PC-9 (cell line): ENCODE results near the gene NF2. TPM values are rescaled to one million over a fixed set of nuclear protein-coding genes. Genes with fewer than 3 reads are reported as not detected.
"Not testable (repeated sequence)": the region's sequence is repeated elsewhere in the genome, so short reads cannot be mapped to it uniquely, and the experiment has no call there.

Source experiments
- BruUV-seq: library from RNA; stranded (reverse); fragments of 400-500 nt; replicated peaks from 2 replicates; lab custom pipeline; 2021; lab: Mats Ljungman, UMichigan
- CTCF ChIA-PET: fragments of 300-600 bp; sonication (Branson Sonifier 250); formaldehyde crosslinking; loops from one replicate; lab custom pipeline; 2022; ENCODE audit warnings: antibody characterized with exemption; lab: Charles Lee
- POLR2A ChIA-PET: fragments of 300-600 bp; sonication (Branson Sonifier 250); formaldehyde crosslinking; loops from one replicate; lab custom pipeline; 2022; ENCODE audit warnings: antibody characterized with exemption; ENCODE audit not compliant: unreplicated experiment; lab: Charles Lee
- DNase-seq, 2 experiments: peaks; one replicate each; pipeline versions ENCODE4 v3.0.0 to v3.0.0-alpha.2; 2015 to 2022; ENCODE audit warnings: mixed read lengths in 1 of 2
- H2AFZ ChIP-seq: fragments of 200-600 bp; sonication (generic); 2 replicates; pipeline ENCODE4 v1.8.1; 2017; ENCODE audit warnings: antibody characterized with exemption
- H3F3A ChIP-seq: fragments of 200-600 bp; sonication (generic); 2 replicates; pipeline ENCODE4 v1.8.1; 2017; ENCODE audit warnings: antibody characterized with exemption, mild to moderate bottlenecking, low read depth; ENCODE audit not compliant: insufficient read depth
- H3K27ac ChIP-seq: fragments of 200-600 bp; sonication (generic); 2 replicates; pipeline ENCODE4 v1.6.1; 2016; ENCODE audit warnings: mixed run types
- H3K27me3 ChIP-seq: fragments of 200-600 bp; sonication (generic); 2 replicates; pipeline ENCODE4 v1.6.1; 2016; ENCODE audit warnings: low read depth, mixed run types; ENCODE audit not compliant: insufficient read depth
- H3K36me3 ChIP-seq: fragments of 200-600 bp; sonication (generic); 2 replicates; pipeline ENCODE4 v1.6.1; 2016; ENCODE audit warnings: low read depth, mixed run types
- H3K4me1 ChIP-seq: fragments of 200-600 bp; sonication (generic); replicated peaks from 2 replicates; pipeline ENCODE4 v1.6.1; 2016; ENCODE audit warnings: mixed run types; ENCODE audit not compliant: insufficient read depth
- H3K4me2 ChIP-seq: fragments of 200-600 bp; sonication (generic); 2 replicates; pipeline ENCODE4 v1.6.1; 2017; ENCODE audit warnings: mixed run types
- H3K4me3 ChIP-seq: fragments of 200-600 bp; sonication (generic); 2 replicates; pipeline ENCODE4 v1.6.1; 2016; ENCODE audit warnings: mixed run types
- H3K79me2 ChIP-seq: fragments of 200-600 bp; sonication (generic); 2 replicates; pipeline ENCODE4 v1.6.1; 2017; ENCODE audit warnings: low read depth, mixed run types
- H3K9me2 ChIP-seq: fragments of 200-600 bp; sonication (generic); 2 replicates; pipeline ENCODE4 v1.8.1; 2017; ENCODE audit warnings: mild to moderate bottlenecking; ENCODE audit not compliant: insufficient read depth
- H3K9me3 ChIP-seq: fragments of 200-600 bp; sonication (generic); 2 replicates; pipeline ENCODE4 v1.8.1; 2016; ENCODE audit warnings: low read depth; ENCODE audit not compliant: insufficient read depth
- H4K20me1 ChIP-seq: fragments of 200-600 bp; sonication (generic); 2 replicates; pipeline ENCODE4 v1.8.1; 2017; ENCODE audit not compliant: insufficient read depth
- EZH2 ChIP-seq: fragments of 200-600 bp; sonication (generic); IDR thresholded peaks from 2 replicates; pipeline ENCODE4 v1.8.0; 2017; ENCODE audit warnings: antibody characterized with exemption, low read depth
- intact Hi-C: fragments of 100-400 bp; cut with micrococcal nuclease; formaldehyde crosslinking; loops from one replicate; pipeline ENCODE4 v1.10.0; 2022; ENCODE audit not compliant: unreplicated experiment
- total RNA-seq: library from RNA; stranded (reverse); gene quantifications from 2 replicates; pipeline ENCODE4 v1.2.3, GENCODE V29; 2021
- TF ChIP-seq, protein P1 (sequence below): fragments of 200-600 bp; sonication (generic); conservative IDR thresholded peaks from 2 replicates; pipeline ENCODE4 v1.6.1; 2017; ENCODE audit warnings: mixed run types, antibody characterized with exemption, mild to moderate bottlenecking, moderate library complexity

NF2 gene
- total RNA-seq, 1 experiment from 2014 or later = 73.2 TPM

DNA sequence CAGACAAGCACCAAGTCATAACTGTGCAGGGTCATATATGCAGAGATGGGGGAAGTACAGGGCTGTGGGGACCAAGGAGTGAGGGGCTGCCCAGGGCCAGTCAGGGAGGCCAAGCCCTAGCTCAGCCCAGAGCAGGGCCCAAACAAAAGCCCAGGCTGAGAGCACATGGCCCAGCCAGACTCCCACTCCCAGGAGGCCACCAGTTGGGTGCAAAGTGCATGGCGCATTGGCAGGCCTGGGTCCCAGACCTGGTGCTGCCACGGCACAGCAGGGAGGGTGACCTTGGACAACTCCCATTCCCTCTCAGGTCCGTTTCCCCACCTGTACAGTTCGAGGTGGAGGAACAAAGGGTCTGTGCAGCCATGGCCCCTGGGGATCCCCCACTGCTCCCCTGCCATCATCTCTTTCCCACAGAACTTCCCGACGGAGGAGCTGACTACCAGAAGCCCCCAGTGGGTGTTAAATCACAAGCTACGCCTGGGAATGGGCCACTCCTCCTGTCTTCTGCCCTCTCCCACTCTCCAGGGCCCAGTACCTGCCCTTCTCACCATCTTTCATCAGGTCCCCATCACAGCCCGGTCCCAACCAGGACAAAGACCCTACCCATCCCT is 23.1 kb upstream of the NF2 start:
- TSS peak; percentile 21 for BruUV-seq
- Histone ChIP-seq H3K36me3 (peaks cover 4% of the 10 kb centered on the region; the same call in 1 of the 2 replicates), H3F3A (peaks cover 26% of the 10 kb centered on the region), H3K27ac (no peak overlapping the region), H3K9me3 (no peaks in the 10 kb centered on the region), H3K9me2 (no peaks in the 10 kb centered on the region), H3K79me2 (peaks cover 25% of the 10 kb centered on the region), H4K20me1 (no peaks in the 10 kb centered on the region), H3K4me1 (peaks cover 17% of the 10 kb centered on the region), H3K27me3 (no peaks in the 10 kb centered on the region), H3K4me2 (peak overlapping the region; percentile 77), H2AFZ (peak overlapping the region; percentile 82), H3K4me3 (peak overlapping the region; percentile 96)
- POLR2A ChIA-PET = no interaction called here
- TF ChIP-seq, protein P1, sequence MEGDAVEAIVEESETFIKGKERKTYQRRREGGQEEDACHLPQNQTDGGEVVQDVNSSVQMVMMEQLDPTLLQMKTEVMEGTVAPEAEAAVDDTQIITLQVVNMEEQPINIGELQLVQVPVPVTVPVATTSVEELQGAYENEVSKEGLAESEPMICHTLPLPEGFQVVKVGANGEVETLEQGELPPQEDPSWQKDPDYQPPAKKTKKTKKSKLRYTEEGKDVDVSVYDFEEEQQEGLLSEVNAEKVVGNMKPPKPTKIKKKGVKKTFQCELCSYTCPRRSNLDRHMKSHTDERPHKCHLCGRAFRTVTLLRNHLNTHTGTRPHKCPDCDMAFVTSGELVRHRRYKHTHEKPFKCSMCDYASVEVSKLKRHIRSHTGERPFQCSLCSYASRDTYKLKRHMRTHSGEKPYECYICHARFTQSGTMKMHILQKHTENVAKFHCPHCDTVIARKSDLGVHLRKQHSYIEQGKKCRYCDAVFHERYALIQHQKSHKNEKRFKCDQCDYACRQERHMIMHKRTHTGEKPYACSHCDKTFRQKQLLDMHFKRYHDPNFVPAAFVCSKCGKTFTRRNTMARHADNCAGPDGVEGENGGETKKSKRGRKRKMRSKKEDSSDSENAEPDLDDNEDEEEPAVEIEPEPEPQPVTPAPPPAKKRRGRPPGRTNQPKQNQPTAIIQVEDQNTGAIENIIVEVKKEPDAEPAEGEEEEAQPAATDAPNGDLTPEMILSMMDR = no peak
- TF ChIP-seq EZH2 = no peak
- intact Hi-C loops = loop anchor here (5.0 kb wide), 1 partner anchor 507 kb away; no protein-coding TSS in a partner anchor
- DNase-seq = no peak
- CTCF ChIA-PET = no interaction called here

DNA sequence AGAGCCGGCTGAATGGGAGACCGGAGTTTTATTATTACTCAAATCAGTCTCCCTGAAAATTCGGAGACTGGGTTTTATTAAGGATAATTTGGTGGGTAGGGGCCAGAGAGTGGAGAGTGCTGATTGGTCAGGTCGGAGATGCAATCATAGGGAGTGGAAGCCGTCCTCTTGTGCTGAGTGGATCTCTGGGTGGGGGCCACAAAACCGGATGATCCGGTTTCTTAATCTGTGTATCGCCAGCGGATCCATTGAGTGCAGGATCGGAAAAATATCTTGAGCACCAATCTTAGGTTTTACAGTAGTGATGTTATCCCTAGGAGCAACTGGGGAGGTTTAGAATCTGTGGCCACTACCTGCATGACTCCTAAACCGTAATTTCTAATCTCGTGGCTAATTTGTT is 21.6 kb upstream of the NF2 start:
- POLR2A ChIA-PET = no interaction called here

DNA sequence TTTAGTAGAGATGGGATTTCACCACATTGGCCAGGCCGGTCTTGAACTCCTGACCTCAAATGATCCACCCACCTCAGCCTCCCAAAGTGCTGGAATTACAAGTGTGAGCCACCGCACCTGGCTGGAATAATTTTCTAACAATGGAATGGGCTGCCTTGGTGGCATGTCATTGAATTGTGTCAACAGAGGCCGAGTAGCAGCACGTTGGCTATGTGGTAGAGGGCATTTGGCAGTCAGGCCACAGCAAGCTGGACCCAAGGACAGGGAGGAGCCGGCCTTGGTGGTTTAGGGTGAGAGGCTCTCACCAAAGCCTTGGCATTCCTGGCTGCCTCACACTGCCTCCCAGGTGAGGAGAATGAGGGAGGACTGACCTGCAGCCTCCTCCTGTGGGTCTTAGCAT is 18.5 kb upstream of the NF2 start:
- no peak overlapping the region for H3K4me2 ChIP-seq
- CTCF ChIA-PET = no interaction called here
- H3F3A ChIP-seq = peaks cover 27% of the 10 kb centered on the region
- H3K27me3 ChIP-seq = no peaks in the 10 kb centered on the region
- no peak for TF ChIP-seq EZH2
- TF ChIP-seq, protein P1 = no peak
- no peaks in the 10 kb centered on the region for H3K36me3 ChIP-seq
- H3K79me2 ChIP-seq = peaks cover 9% of the 10 kb centered on the region
- H4K20me1 ChIP-seq = no peaks in the 10 kb centered on the region
- H3K27ac ChIP-seq = no peak overlapping the region
- peaks cover 24% of the 10 kb centered on the region for H3K4me1 ChIP-seq
- H2AFZ ChIP-seq = no peak overlapping the region
- no TSS peak for BruUV-seq
- no peaks in the 10 kb centered on the region for H3K9me2 ChIP-seq
- no peak overlapping the region for H3K4me3 ChIP-seq
- no peaks in the 10 kb centered on the region for H3K9me3 ChIP-seq
- POLR2A ChIA-PET = no interaction called here
- intact Hi-C loops = loop anchor here (5.0 kb wide), 1 partner anchor 502 kb away; no protein-coding TSS in a partner anchor
- DNase-seq = no peak

More for the DNA sequence above, 21.6 kb upstream of the NF2 start:
- Histone ChIP-seq H3F3A (peaks cover 24% of the 10 kb centered on the region), H3K36me3 (peaks cover 4% of the 10 kb centered on the region; the same call in 1 of the 2 replicates), H3K4me2 (peak overlapping the region; percentile 77), H3K9me2 (no peaks in the 10 kb centered on the region), H3K79me2 (peaks cover 25% of the 10 kb centered on the region), H3K4me1 (peaks cover 17% of the 10 kb centered on the region), H3K27me3 (no peaks in the 10 kb centered on the region), H3K4me3 (peak overlapping the region; percentile 96), H3K9me3 (no peaks in the 10 kb centered on the region), H4K20me1 (no peaks in the 10 kb centered on the region), H2AFZ (peak overlapping the region; percentile 82), H3K27ac (peak overlapping the region; percentile 69)
- intact Hi-C loops = loop anchor here (1.0 to 5.0 kb wide), 2 partner anchors 240 to 506 kb away; no protein-coding TSS in a partner anchor
- CTCF ChIA-PET = interaction anchor here (0.7 kb wide), 1 partner anchor 54 kb away, joined by 6 read pairs; no protein-coding TSS in a partner anchor
- no TSS peak for BruUV-seq
- peak; percentile 64 to 90 for DNase-seq
- TF ChIP-seq EZH2 = no peak
- TF ChIP-seq, protein P1 = no peak

- POLR2A ChIA-PET = interaction anchor here (0.7 kb wide), 1 partner anchor 33 kb away, joined by 3 read pairs; no protein-coding TSS in a partner anchor
- H3K27me3 ChIP-seq, H3K4me2 ChIP-seq, H3K27ac ChIP-seq, intact Hi-C loops, H3K4me3 ChIP-seq, H2AFZ ChIP-seq, H3K36me3 ChIP-seq, DNase-seq, BruUV-seq, CTCF ChIA-PET, H3K79me2 ChIP-seq, H3K9me2 ChIP-seq, H4K20me1 ChIP-seq, H3K9me3 ChIP-seq: not testable (repeated sequence)
- peaks cover 25% of the 10 kb centered on the region for H3F3A ChIP-seq
- peaks cover 22% of the 10 kb centered on the region for H3K4me1 ChIP-seq
These were observed 17.2 kb upstream of the NF2 start for GRCh38 chr22:29586193-29586705.
